Measurements from ENCODE around the gene XYLT2. TPM values are rescaled to one million over a fixed set of nuclear protein-coding genes. Genes with fewer than 3 reads are reported as not detected.

Gene XYLT2
- total and polyA plus RNA-seq, 2 of the 13 experiments (the other 11 are each of a cell fraction or from before 2014, with no cell fraction given), result 17.0 to 22.1 TPM

GRCh38 chr17:50371526-50371925, 25.6 kb downstream of the XYLT2 start (continued):
- TF ChIP-seq CSRNP1 (CRISPR knock-in tag; IDR thresholded peaks at IDR 0.05) (no peak), RXRA (CRISPR knock-in tag; IDR thresholded peaks at IDR 0.05) (no peak), ZNF326 (CRISPR knock-in tag; IDR thresholded peaks at IDR 0.05; ENCODE audit: borderline replicate concordance) (no peak), CBFB (CRISPR knock-in tag; IDR thresholded peaks at IDR 0.05) (no peak), HNF1B (CRISPR knock-in tag; IDR thresholded peaks at IDR 0.05) (peak; percentile 70; the same call in 1 of the 2 replicates), SIN3A (IDR thresholded peaks at IDR 0.05; ENCODE audit: borderline replicate concordance, low read depth, low read length) (no peak), NR2C2 (CRISPR knock-in tag; IDR thresholded peaks at IDR 0.05; ENCODE audit: borderline replicate concordance) (no peak), ZBTB1 (CRISPR knock-in tag; IDR thresholded peaks at IDR 0.05; ENCODE audit: borderline replicate concordance) (no peak), ZNF235 (CRISPR knock-in tag; IDR thresholded peaks at IDR 0.05; ENCODE audit: borderline replicate concordance) (no peak), XBP1 (CRISPR knock-in tag; IDR thresholded peaks at IDR 0.05) (no peak), ZNF564 (CRISPR knock-in tag; IDR thresholded peaks at IDR 0.05) (no peak), REXO4 (CRISPR knock-in tag; IDR thresholded peaks at IDR 0.05; ENCODE audit: borderline replicate concordance) (no peak), HCFC1 (IDR thresholded peaks at IDR 0.05; ENCODE audit: low read depth, low read length) (no peak), ZNF737 (CRISPR knock-in tag; IDR thresholded peaks at IDR 0.05; ENCODE audit: borderline replicate concordance) (no peak), ZNF263 (CRISPR knock-in tag; IDR thresholded peaks at IDR 0.05) (peak; percentile 17; the same call in 1 of the 2 replicates), USF2 (IDR thresholded peaks at IDR 0.05; ENCODE audit: low read depth, low read length) (no peak), USF2 (CRISPR knock-in tag; IDR thresholded peaks at IDR 0.05; ENCODE audit: borderline replicate concordance) (no peak), RORA (CRISPR knock-in tag; IDR thresholded peaks at IDR 0.05) (no peak), MEIS2 (CRISPR knock-in tag; IDR thresholded peaks at IDR 0.05) (no peak), TP53 (CRISPR knock-in tag; conservative IDR thresholded peaks at IDR 0.05) (peak; percentile 97; the same call in 1 of the 2 replicates), TMF1 (CRISPR knock-in tag; IDR thresholded peaks at IDR 0.05; ENCODE audit: low read depth) (no peak), ZNF33A (CRISPR knock-in tag; IDR thresholded peaks at IDR 0.05; ENCODE audit: borderline replicate concordance) (no peak), TRAFD1 (CRISPR knock-in tag; IDR thresholded peaks at IDR 0.05; ENCODE audit: borderline replicate concordance) (no peak), CENPX (CRISPR knock-in tag; IDR thresholded peaks at IDR 0.05) (no peak), NFYC (CRISPR knock-in tag; IDR thresholded peaks at IDR 0.05) (no peak)

All from HepG2 (cell line).